Measurements from ENCODE around the gene TMEM247. TPM values are rescaled to one million over a fixed set of nuclear protein-coding genes. Genes with fewer than 3 reads are reported as not detected.

TMEM247 gene
- total RNA-seq, 1 experiment from 2014 or later: not detected

- TF ChIP-seq FOXK1 (CRISPR knock-in tag; IDR thresholded peaks at IDR 0.05) (no peak), ZNF423 (CRISPR knock-in tag; IDR thresholded peaks at IDR 0.05) (no peak), MYBL2 (CRISPR knock-in tag; IDR thresholded peaks at IDR 0.05) (no peak), CTCF (IDR thresholded peaks at IDR 0.05) (no peak), AFF4 (CRISPR knock-in tag; IDR thresholded peaks at IDR 0.05; ENCODE audit: borderline replicate concordance) (no peak), ATF3 (CRISPR knock-in tag; conservative IDR thresholded peaks at IDR 0.05) (no peak), JUN (CRISPR knock-in tag; IDR thresholded peaks at IDR 0.05) (no peak), ZNF281 (CRISPR knock-in tag; IDR thresholded peaks at IDR 0.05) (no peak), GABPB1 (CRISPR knock-in tag; IDR thresholded peaks at IDR 0.05) (no peak), ZNF425 (CRISPR knock-in tag; conservative IDR thresholded peaks at IDR 0.05) (no peak), MLX (CRISPR knock-in tag; IDR thresholded peaks at IDR 0.05) (no peak), NR1H2 (CRISPR knock-in tag; IDR thresholded peaks at IDR 0.05) (no peak), ZNF263 (CRISPR knock-in tag; IDR thresholded peaks at IDR 0.05; ENCODE audit: low read depth) (no peak), IRF2 (CRISPR knock-in tag; IDR thresholded peaks at IDR 0.05; ENCODE audit: borderline replicate concordance, low read depth) (no peak), CREM (CRISPR knock-in tag; IDR thresholded peaks at IDR 0.05) (no peak), RELA (CRISPR knock-in tag; IDR thresholded peaks at IDR 0.05; ENCODE audit: borderline replicate concordance) (no peak), CBFB (CRISPR knock-in tag; IDR thresholded peaks at IDR 0.05; ENCODE audit: low read depth) (no peak), FOXP1 (CRISPR knock-in tag; IDR thresholded peaks at IDR 0.05; ENCODE audit: borderline replicate concordance) (no peak), PREB (CRISPR knock-in tag; IDR thresholded peaks at IDR 0.05; ENCODE audit: borderline replicate concordance) (no peak)
- Mint-ChIP-seq H3K36me3 (no peaks in the 10 kb centered on the region), H3K4me1 (peaks cover 7% of the 10 kb centered on the region), H3K27ac (no peak overlapping the region), H3K4me3 (peak overlapping the region; percentile 96), H3K9me3 (no peaks in the 10 kb centered on the region), H3K27me3 (ENCODE audit: low read depth) (peaks cover 42% of the 10 kb centered on the region)
- ChIA-PET CTCF (no interaction called here), POLR2A (no interaction called here)
- DNase-seq (ENCODE audit: low spot score) (no peak), ATAC-seq (no peak)
Observed at GRCh38 chr2:46498681-46499080, 19.3 kb downstream of the TMEM247 start.

Measured in WTC11 (cell line).